ENCODE measurements around the gene PRKCZ.

PRKCZ gene

GRCh38 chr1:2046174-2046917, 3.9 kb upstream of the PRKCZ start:
- Mint-ChIP-seq H3K4me1 (peaks cover 24 to 25% of the 10 kb centered on the region in 2 donors), H3K27ac (no peak overlapping the region), H3K27me3 (peaks cover 39 to 56% of the 10 kb centered on the region in 2 donors), H3K9me3 (no peaks in the 10 kb centered on the region), H3K4me3 (no peak overlapping the region), H3K36me3 (peaks cover 0 to 5% of the 10 kb centered on the region in 2 donors)
- DNase-seq: peak; percentile 41
- no peak for ATAC-seq (replicated peaks)

DNA sequence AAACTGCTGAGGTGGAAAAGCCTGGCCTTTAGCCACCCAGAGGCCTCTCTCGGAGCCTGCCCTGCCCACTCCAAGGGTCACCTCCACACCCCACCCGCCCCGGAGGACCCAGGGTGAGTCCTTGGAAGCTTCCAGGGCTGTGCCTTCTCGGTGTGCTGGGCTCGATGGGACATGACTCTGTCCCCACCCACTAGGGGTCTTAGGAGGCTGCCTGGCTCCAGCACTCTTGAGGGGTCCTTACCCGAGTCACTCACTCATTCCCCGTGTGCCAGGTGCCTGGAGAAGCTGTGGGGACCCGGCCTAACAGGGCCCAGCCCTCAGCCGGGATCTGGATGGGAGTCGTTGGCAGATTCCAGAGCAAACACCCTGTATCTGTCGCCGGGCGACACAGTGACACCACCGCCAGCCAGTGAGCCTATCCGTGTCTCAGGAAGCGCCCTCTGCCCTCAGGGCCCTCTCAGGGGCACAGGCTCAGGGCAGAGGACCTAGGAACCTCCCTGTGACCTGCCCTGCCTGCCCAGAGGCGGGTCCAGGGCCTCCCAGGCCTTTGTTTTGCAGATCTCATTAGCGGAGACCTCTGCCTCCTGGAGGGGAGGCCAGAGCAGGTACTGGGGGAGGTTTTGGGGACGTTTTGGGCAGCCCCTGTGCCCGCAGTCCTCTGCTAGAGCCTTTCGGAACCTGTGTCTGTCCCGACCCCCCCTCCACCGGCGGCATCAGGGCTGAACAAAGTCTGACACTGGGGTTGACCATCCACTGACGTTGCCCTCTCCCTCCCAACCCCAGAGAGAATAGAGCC, 3.1 kb upstream of the PRKCZ start:
- ATAC-seq (replicated peaks): no peak
- H3K27me3 Mint-ChIP-seq: peaks cover 39 to 48% of the 10 kb centered on the region in 2 donors
- no peak overlapping the region for H3K4me3 Mint-ChIP-seq
- no peaks in the 10 kb centered on the region for H3K9me3 Mint-ChIP-seq
- H3K4me1 Mint-ChIP-seq: peaks cover 24 to 32% of the 10 kb centered on the region in 2 donors
- no peak for DNase-seq
- H3K27ac Mint-ChIP-seq: no peak overlapping the region
- peaks cover 0 to 5% of the 10 kb centered on the region in 2 donors for H3K36me3 Mint-ChIP-seq

DNA sequence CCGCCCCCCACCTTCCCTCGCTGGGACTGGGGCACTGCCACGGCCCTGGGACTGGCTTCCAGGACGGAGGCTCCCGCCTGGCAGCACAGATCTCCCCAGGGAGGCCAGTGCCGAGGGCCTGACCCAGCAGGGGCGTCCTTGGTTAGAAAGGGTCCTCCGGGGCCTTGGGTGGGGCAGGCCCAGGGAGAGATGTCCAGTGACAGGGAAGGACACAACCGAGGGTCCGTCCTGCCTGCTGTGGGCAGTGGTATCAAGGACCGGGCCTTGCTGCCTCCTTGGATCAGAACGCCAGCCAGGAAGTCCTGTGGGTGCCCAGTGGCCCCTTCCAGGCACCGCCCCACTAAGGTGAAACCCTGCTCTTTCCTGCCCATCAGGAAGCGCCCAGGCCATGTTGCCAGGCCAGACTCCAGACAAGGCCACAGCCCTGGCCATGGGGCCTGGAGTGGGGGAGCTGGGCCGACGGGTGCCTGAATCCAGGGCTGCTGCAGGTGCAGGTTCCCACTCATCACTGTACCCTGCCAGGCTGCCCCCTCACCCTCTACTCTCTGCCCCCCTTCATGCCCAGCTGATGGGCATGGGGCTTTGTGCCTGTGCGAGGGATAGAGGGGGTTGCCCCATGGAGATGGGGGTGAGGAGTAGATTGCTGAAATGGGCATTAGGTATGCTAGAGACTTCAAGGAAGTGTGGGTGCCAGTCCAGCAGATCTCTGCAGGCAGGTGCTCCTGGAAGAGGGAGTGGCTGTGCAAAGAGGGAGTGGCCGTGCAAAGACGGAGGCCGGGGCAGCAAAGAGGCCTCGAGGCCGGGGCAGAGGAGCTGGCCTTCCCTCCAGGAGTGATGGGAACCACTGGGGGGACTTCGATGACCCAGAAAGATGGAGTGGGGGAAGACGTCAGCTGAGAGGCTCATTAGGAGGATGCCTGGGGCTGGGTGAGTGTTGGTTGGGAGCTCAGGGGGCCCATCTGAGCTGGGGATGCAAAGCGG, 2.2 kb upstream of the PRKCZ start:
- no peaks in the 10 kb centered on the region for H3K9me3 Mint-ChIP-seq
- ATAC-seq (replicated peaks) (no peak), DNase-seq (no peak)
- peak overlapping the region; percentile 43 to 86 for H3K4me3 Mint-ChIP-seq
- peak overlapping the region; percentile 74 for H3K27ac Mint-ChIP-seq
- H3K4me1 Mint-ChIP-seq: peaks cover 32 to 41% of the 10 kb centered on the region in 2 donors
- H3K27me3 Mint-ChIP-seq: peaks cover 39 to 46% of the 10 kb centered on the region in 2 donors
- peaks cover 0 to 5% of the 10 kb centered on the region in 2 donors for H3K36me3 Mint-ChIP-seq

DNA sequence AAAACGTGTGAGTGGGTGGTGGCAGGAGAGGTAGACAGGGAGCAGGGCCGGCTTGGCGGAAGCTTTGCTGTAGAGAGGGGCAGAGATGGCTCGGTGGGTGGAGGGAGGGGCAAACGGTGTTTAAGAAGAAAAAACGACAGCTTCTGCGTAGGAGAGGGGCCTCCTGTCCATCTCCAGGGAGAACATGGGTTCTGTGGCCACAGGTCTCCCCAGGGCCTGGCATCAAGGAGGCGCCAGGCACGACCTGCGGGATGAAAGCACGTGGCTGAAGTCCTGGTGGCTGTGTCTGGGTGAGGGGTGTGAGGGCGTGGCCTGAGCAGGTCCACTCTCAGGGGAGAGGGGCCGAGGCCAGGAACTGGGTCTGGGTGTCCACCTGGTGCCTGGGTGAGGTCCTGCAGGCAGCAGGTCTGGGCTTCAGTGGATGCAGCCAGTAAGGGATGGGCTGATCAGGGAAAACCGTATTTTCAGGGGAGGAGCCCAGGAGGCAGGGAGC, 940 bp upstream of the PRKCZ start:
- DNase-seq (no peak), ATAC-seq (replicated peaks) (no peak)
- Mint-ChIP-seq H3K4me1 (peaks cover 31 to 45% of the 10 kb centered on the region in 2 donors), H3K27me3 (peaks cover 33 to 39% of the 10 kb centered on the region in 2 donors), H3K4me3 (peak overlapping the region; percentile 77 to 86), H3K9me3 (no peaks in the 10 kb centered on the region), H3K27ac (peak overlapping the region; percentile 87), H3K36me3 (peaks cover 0 to 5% of the 10 kb centered on the region in 2 donors)

GRCh38 chr1:2050461-2050792, 216 bp downstream of the PRKCZ start:
- H3K4me3 Mint-ChIP-seq: peak overlapping the region; percentile 69 to 70
- no peak for DNase-seq
- no peaks in the 10 kb centered on the region for H3K9me3 Mint-ChIP-seq

DNA sequence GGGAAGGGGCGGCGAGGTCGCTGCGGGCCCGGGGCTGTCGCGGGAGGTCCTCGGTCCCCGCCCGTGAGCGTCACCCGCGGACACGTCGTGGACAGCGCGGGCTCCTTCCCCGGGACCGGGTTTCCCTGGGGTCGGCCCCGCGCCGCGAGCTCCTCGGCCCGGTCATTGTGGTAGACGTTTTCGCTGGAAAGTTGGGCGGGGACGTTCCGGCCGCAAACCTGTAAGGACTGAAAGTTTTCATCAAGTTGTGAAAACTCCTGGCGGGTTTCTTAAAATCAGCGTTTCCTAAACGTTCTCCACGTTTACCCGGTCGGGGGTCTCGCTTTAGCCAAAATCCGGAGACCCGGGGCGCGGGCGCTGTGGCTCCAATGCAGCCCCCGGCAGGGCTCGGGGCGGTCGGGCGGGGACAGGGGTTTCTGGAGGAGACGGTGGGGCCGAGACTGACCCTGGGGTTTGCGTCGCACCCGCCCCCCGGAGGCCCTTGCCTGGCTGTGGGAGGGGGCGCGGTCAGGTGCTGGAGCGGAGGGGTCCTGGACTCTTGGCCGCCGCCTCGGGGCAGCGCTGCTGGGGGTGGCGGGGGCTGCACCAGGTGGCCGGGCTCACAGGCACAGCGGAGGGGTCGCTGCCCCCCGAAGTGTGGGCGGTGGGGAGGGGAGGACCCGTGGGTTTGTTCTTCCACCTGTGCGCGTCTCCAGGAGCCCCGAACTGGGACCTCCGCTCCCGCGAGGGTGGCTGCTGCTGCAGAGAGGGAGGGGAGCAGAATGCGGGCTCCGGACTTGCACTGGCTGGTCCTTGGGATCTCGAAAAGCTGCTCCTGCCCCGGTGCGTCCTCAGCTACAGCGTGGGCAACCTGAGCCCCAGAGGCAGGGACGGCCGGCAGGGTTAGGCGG, 827 bp downstream of the PRKCZ start:
- H3K4me3 Mint-ChIP-seq: peak overlapping the region; percentile 69 to 70
- DNase-seq (no peak), ATAC-seq (replicated peaks) (no peak)
- H3K27me3 Mint-ChIP-seq: peaks cover 21 to 26% of the 10 kb centered on the region in 2 donors
- peaks cover 4 to 5% of the 10 kb centered on the region in 2 donors for H3K36me3 Mint-ChIP-seq
- no peak overlapping the region for H3K27ac Mint-ChIP-seq
- no peaks in the 10 kb centered on the region for H3K9me3 Mint-ChIP-seq
- H3K4me1 Mint-ChIP-seq: peaks cover 25 to 35% of the 10 kb centered on the region in 2 donors

More at GRCh38 chr1:2050461-2050792, 216 bp downstream of the PRKCZ start:
- peaks cover 30 to 41% of the 10 kb centered on the region in 2 donors for H3K4me1 Mint-ChIP-seq
- H3K27ac Mint-ChIP-seq: peak overlapping the region; percentile 31
- peaks cover 0 to 5% of the 10 kb centered on the region in 2 donors for H3K36me3 Mint-ChIP-seq
- peak; percentile 40 to 43 for ATAC-seq (replicated peaks)
- peaks cover 28 to 33% of the 10 kb centered on the region in 2 donors for H3K27me3 Mint-ChIP-seq

- Mint-ChIP-seq H3K4me1 (peaks cover 22 to 35% of the 10 kb centered on the region in 2 donors), H3K27me3 (peaks cover 15 to 16% of the 10 kb centered on the region in 2 donors), H3K36me3 (peaks cover 5% of the 10 kb centered on the region in 2 donors), H3K9me3 (no peaks in the 10 kb centered on the region), H3K27ac (peak overlapping the region; percentile 3), H3K4me3 (peak overlapping the region; percentile 56 to 67)
- DNase-seq: no peak
- no peak for ATAC-seq (replicated peaks)
These were observed 2.0 kb downstream of the PRKCZ start for GRCh38 chr1:2052054-2052679.

GRCh38 chr1:2052756-2053155, 2.5 kb downstream of the PRKCZ start:
- DNase-seq (no peak), ATAC-seq (replicated peaks) (no peak)
- Mint-ChIP-seq H3K4me1 (peaks cover 22 to 35% of the 10 kb centered on the region in 2 donors), H3K9me3 (no peaks in the 10 kb centered on the region), H3K4me3 (no peak overlapping the region), H3K36me3 (peaks cover 5% of the 10 kb centered on the region in 2 donors), H3K27me3 (peaks cover 9 to 16% of the 10 kb centered on the region in 2 donors), H3K27ac (no peak overlapping the region)

- DNase-seq: no peak
- H3K36me3 Mint-ChIP-seq: peaks cover 2 to 5% of the 10 kb centered on the region in 2 donors
- H3K4me3 Mint-ChIP-seq: no peak overlapping the region
These were observed 3.0 kb downstream of the PRKCZ start for GRCh38 chr1:2053217-2053616.

DNA sequence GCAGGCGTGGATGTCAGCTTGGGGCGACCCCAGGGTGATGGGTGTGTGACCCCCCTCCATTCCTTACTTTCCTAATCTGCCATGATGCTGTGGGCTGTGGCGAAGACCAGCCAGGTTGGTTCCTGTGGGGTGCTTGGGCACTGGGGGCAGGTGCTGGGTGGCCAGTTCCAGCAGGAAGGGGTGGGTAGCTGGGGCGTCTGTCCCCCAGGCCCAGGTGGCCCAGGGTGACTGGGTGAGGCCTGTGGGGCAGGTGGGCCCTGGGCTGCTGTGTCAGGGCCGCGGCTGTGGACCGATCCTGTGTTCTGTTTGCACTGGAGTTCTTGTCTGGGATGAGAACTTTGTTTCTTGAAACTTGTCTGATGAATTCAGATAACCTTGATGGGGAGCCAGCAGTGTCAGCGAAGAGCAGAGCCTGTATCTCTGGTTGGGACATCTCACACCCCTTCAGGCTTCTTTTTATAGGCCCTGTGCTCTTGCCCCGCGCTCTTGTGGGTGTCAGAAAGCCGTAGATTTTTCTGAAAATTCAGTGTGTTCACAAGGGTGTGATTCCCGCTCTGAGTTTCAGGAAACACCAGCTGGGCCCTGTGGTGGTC, 3.7 kb downstream of the PRKCZ start:
- H3K4me3 Mint-ChIP-seq: no peak overlapping the region
- peaks cover 0 to 6% of the 10 kb centered on the region in 2 donors for H3K27me3 Mint-ChIP-seq
- H3K36me3 Mint-ChIP-seq: peaks cover 0 to 5% of the 10 kb centered on the region in 2 donors
- no peaks in the 10 kb centered on the region for H3K9me3 Mint-ChIP-seq
- no peak for ATAC-seq (replicated peaks)
- peaks cover 17 to 29% of the 10 kb centered on the region in 2 donors for H3K4me1 Mint-ChIP-seq
- no peak overlapping the region for H3K27ac Mint-ChIP-seq
- no peak for DNase-seq

More at GRCh38 chr1:2053217-2053616, 3.0 kb downstream of the PRKCZ start:
- no peak for ATAC-seq (replicated peaks)
- Mint-ChIP-seq H3K27me3 (peaks cover 6 to 13% of the 10 kb centered on the region in 2 donors), H3K27ac (no peak overlapping the region), H3K4me1 (peaks cover 20 to 35% of the 10 kb centered on the region in 2 donors), H3K9me3 (no peaks in the 10 kb centered on the region)

GRCh38 chr1:2054560-2054959, 4.3 kb downstream of the PRKCZ start:
- no peak for DNase-seq
- ATAC-seq (replicated peaks): no peak
- H3K4me1 Mint-ChIP-seq: peaks cover 12 to 22% of the 10 kb centered on the region in 2 donors

GRCh38 chr1:2055911-2056575, 5.8 kb downstream of the PRKCZ start:
- Mint-ChIP-seq H3K4me3 (no peak overlapping the region), H3K27ac (no peak overlapping the region), H3K4me1 (peaks cover 12 to 20% of the 10 kb centered on the region in 2 donors), H3K27me3 (no peaks in the 10 kb centered on the region), H3K36me3 (peaks cover 7 to 12% of the 10 kb centered on the region in 2 donors), H3K9me3 (no peaks in the 10 kb centered on the region)
- ATAC-seq (replicated peaks): no peak
- DNase-seq: no peak

More at GRCh38 chr1:2054560-2054959, 4.3 kb downstream of the PRKCZ start:
- Mint-ChIP-seq H3K9me3 (no peaks in the 10 kb centered on the region), H3K27ac (no peak overlapping the region), H3K36me3 (peaks cover 4 to 9% of the 10 kb centered on the region in 2 donors), H3K4me3 (no peak overlapping the region), H3K27me3 (no peaks in the 10 kb centered on the region)
